ENCODE results near the gene CFAP58.

Gene CFAP58

GRCh38 chr10:104501864-104502579 lies 148.4 kb downstream of the CFAP58 start:
- no peak for TF ChIP-seq CTCF (conservative IDR thresholded peaks at IDR 0.05; ENCODE audit: low read length)
- H3K4me3 ChIP-seq (ENCODE audit: low read length), result no peak overlapping the region
- DNase-seq (ENCODE audit: low read depth), result no peak

GRCh38 chr10:104502907-104503306 lies 149.3 kb downstream of the CFAP58 start:
- TF ChIP-seq CTCF (conservative IDR thresholded peaks at IDR 0.05; ENCODE audit: low read length), result no peak
- no peak overlapping the region for H3K4me3 ChIP-seq (ENCODE audit: low read length)
- no peak for DNase-seq (ENCODE audit: low read depth)
